Measurements from ENCODE around the gene ZNF778. TPM values are rescaled to one million over a fixed set of nuclear protein-coding genes. Genes with fewer than 3 reads are reported as not detected.

Gene ZNF778
- total RNA-seq, 1 experiment from 2014 or later, result 19.5 TPM

- peaks cover 7 to 26% of the 10 kb centered on the region in 2 experiments; a peak in 3 of 4 replicates for H3K4me1 ChIP-seq (ENCODE audit: control insufficient read depth in 1 of 2, insufficient read depth in 2 of 2, low read length in 2 of 2)
- H4K20me1 ChIP-seq (ENCODE audit: insufficient read depth), result no peaks in the 10 kb centered on the region
- H2AFZ ChIP-seq (ENCODE audit: low read depth, low read length, poor library complexity, severe bottlenecking), result no peak overlapping the region
- POLR2A ChIA-PET, result interaction anchor here (0.9 kb wide), 1 partner anchor 436 kb away, joined by 3 read pairs; no protein-coding TSS in a partner anchor
- no peak overlapping the region for H3K27ac ChIP-seq (ENCODE audit: low read depth, low read length)
- intact Hi-C loops (cut with micrococcal nuclease), result loop anchor here (5.0 to 10.0 kb wide), 2 partner anchors 80 to 263 kb away; partner anchors contain the start of gene SPG7
- no peak overlapping the region for H3K4me2 ChIP-seq (ENCODE audit: low read length)
- no peaks in the 10 kb centered on the region for H3K27me3 ChIP-seq (ENCODE audit: insufficient read depth, low read length)
- ATAC-seq (no peak), DNase-seq (ENCODE audit: low read depth, low spot score) (no peak)
- peaks cover 0 to 5% of the 10 kb centered on the region in 2 experiments; a peak in 1 of 4 replicates for H3K9me3 ChIP-seq (ENCODE audit: control insufficient read depth in 1 of 2, insufficient read depth in 1 of 2, low read depth in 1 of 2, low read length in 2 of 2)
- H3K9ac ChIP-seq (ENCODE audit: low read length), result no peak overlapping the region
- CTCF ChIA-PET, result no interaction called here
- TF ChIP-seq POLR2A (IDR thresholded peaks at IDR 0.05; ENCODE audit: borderline replicate concordance, extremely low read depth, insufficient read depth, insufficient read length), result no peak
- TF ChIP-seq REST (IDR thresholded peaks at IDR 0.05; ENCODE audit: low read depth), result no peak
- no peak for TF ChIP-seq CEBPB (IDR thresholded peaks at IDR 0.05; ENCODE audit: low read depth)
- no peak for TF ChIP-seq ATF3 (IDR thresholded peaks at IDR 0.05)
- TF ChIP-seq JUND (IDR thresholded peaks at IDR 0.05), result no peak
- TF ChIP-seq CBX3 (IDR thresholded peaks at IDR 0.05; ENCODE audit: low read depth), result no peak
- no peak for TF ChIP-seq ELF1 (IDR thresholded peaks at IDR 0.05; ENCODE audit: borderline replicate concordance, low read depth)
- TF ChIP-seq SIN3A (IDR thresholded peaks at IDR 0.05; ENCODE audit: low read depth), result no peak
- TF ChIP-seq SP1 (IDR thresholded peaks at IDR 0.05; ENCODE audit: low read depth), result no peak
- TF ChIP-seq CTCF (IDR thresholded peaks at IDR 0.05 in 2 of 3, conservative IDR thresholded peaks at IDR 0.05 in 1 of 3; ENCODE audit: borderline replicate concordance in 1 of 3, insufficient read depth in 1 of 3, low read depth in 2 of 3, low read length in 2 of 3), result no peak
- TF ChIP-seq ZFX (IDR thresholded peaks at IDR 0.05), result no peak
- RAD21 ChIA-PET (ENCODE audit: low non-redundant PET in 1 of 2, low total read pairs in 2 of 2, uncharacterized antibody in 2 of 2, unreplicated experiment in 2 of 2), result no interaction called here
- no peaks in the 10 kb centered on the region for H3K9me2 ChIP-seq (ENCODE audit: insufficient read depth)
- H3K79me2 ChIP-seq (ENCODE audit: insufficient read depth, low read length), result peaks cover 7% of the 10 kb centered on the region; the same call in 1 of the 2 replicates
- no TSS peak for BruUV-seq (replicated peaks)
- no peaks in the 10 kb centered on the region for H3K36me3 ChIP-seq (ENCODE audit: control insufficient read depth in 1 of 2, insufficient read depth in 2 of 2, low read length in 2 of 2)
- H3K4me3 ChIP-seq (replicated peaks in 1 of 2; ENCODE audit: low read depth in 1 of 2, low read length in 2 of 2), result no peak overlapping the region
These were observed 27.3 kb downstream of the ZNF778 start for GRCh38 chr16:89244754-89245153.
